PC-3 (cell line): ENCODE measurements around the gene MYOZ1. TPM values are rescaled to one million over a fixed set of nuclear protein-coding genes. Genes with fewer than 3 reads are reported as not detected.
"Not testable (repeated sequence)": the region's sequence is repeated elsewhere in the genome, so short reads cannot be mapped to it uniquely, and the experiment has no call there.

ENCODE experiments used
- ATAC-seq: fragments of 200-7000 bp; cut with Tn5 transposase; 2 replicates; pipeline ENCODE4 v1.9.1; 2020; ENCODE audit warnings: mild to moderate bottlenecking, moderate library complexity
- BruUV-seq: library from RNA; stranded (reverse); fragments of 400-500 nt; replicated peaks from 2 replicates; lab custom pipeline; 2021; lab: Mats Ljungman, UMichigan
- CTCF ChIA-PET: fragments of 300-600 bp; sonication (Branson Sonifier 250); formaldehyde crosslinking; loops from one replicate; lab custom pipeline; 2022; ENCODE audit warnings: antibody characterized with exemption; lab: Charles Lee
- POLR2A ChIA-PET: fragments of 300-600 bp; sonication (Branson Sonifier 250); formaldehyde crosslinking; loops from one replicate; lab custom pipeline; 2022; ENCODE audit warnings: antibody characterized with exemption; ENCODE audit not compliant: unreplicated experiment; lab: Charles Lee
- DNase-seq: peaks from one replicate; pipeline ENCODE4 v3.0.0-alpha.2; 2015
- H2AFZ ChIP-seq: fragments of 300-600 bp; sonication (generic); 2 replicates; pipeline ENCODE4 v1.6.0; 2016; ENCODE audit warnings: antibody characterized with exemption, low read length
- H3F3A ChIP-seq: fragments of 300-600 bp; sonication (generic); one replicate; pipeline ENCODE4 v1.6.0; 2017; ENCODE audit warnings: antibody characterized with exemption, low read length, control low read depth, mild to moderate bottlenecking; ENCODE audit not compliant: unreplicated experiment
- H3K27ac ChIP-seq: fragments of 300-600 bp; sonication (generic); 2 replicates; pipeline ENCODE4 v1.5.1; 2016; ENCODE audit warnings: mild to moderate bottlenecking, low read length
- H3K27me3 ChIP-seq: fragments of 300-600 bp; sonication (generic); 2 replicates; pipeline ENCODE4 v1.6.1; 2016; ENCODE audit warnings: low read length, mixed read lengths
- H3K36me3 ChIP-seq: fragments of 300-600 bp; sonication (generic); 2 replicates; pipeline ENCODE4 v1.6.1; 2016; ENCODE audit warnings: low read depth, mixed run types, low read length, mixed read lengths
- H3K4me1 ChIP-seq: fragments of 300-600 bp; sonication (generic); 2 replicates; pipeline ENCODE4 v1.5.1; 2016; ENCODE audit warnings: low read length; ENCODE audit not compliant: insufficient read depth
- H3K4me2 ChIP-seq: fragments of 300-600 bp; sonication (generic); 2 replicates; pipeline ENCODE4 v1.6.0; 2016; ENCODE audit warnings: low read length
- H3K4me3 ChIP-seq: fragments of 300-600 bp; sonication (generic); 2 replicates; pipeline ENCODE4 v1.5.1; 2016; ENCODE audit warnings: mild to moderate bottlenecking, low read length, mixed read lengths
- H3K79me2 ChIP-seq: fragments of 300-600 bp; sonication (generic); 2 replicates; pipeline ENCODE4 v1.6.1; 2017; ENCODE audit warnings: low read length, mixed read lengths
- H3K9ac ChIP-seq: fragments of 300-600 bp; sonication (generic); 2 replicates; pipeline ENCODE4 v1.6.0; 2016; ENCODE audit warnings: mild to moderate bottlenecking, low read length
- H3K9me2 ChIP-seq: fragments of 300-600 bp; sonication (generic); replicated peaks from 2 replicates; pipeline ENCODE4 v1.6.1; 2016; ENCODE audit warnings: mixed run types, low read length, mixed read lengths
- H3K9me3 ChIP-seq: fragments of 300-600 bp; sonication (generic); 2 replicates; pipeline ENCODE4 v1.6.1; 2016; ENCODE audit warnings: low read length, mixed read lengths
- H4K20me1 ChIP-seq: fragments of 300-600 bp; sonication (generic); 2 replicates; pipeline ENCODE4 v1.6.1; 2016; ENCODE audit warnings: low read length, mixed read lengths
- CTCF ChIP-seq: fragments of 300-600 bp; sonication (generic); conservative IDR thresholded peaks from 2 replicates; pipeline ENCODE4 v1.5.1; 2017; ENCODE audit warnings: antibody characterized with exemption, low read depth, mild to moderate bottlenecking, low read length
- EZH2 ChIP-seq: fragments of 300-600 bp; sonication (generic); IDR thresholded peaks from one replicate; pipeline ENCODE4 v1.6.1; 2017; ENCODE audit warnings: antibody characterized with exemption, mild to moderate bottlenecking, low read length; ENCODE audit not compliant: unreplicated experiment
- EZH2phosphoT487 ChIP-seq: fragments of 300-600 bp; sonication (generic); IDR thresholded peaks from 2 replicates; pipeline ENCODE4 v1.6.1; 2018; ENCODE audit warnings: mild to moderate bottlenecking, antibody characterized with exemption, low read length, borderline replicate concordance
- intact Hi-C: fragments of 100-400 bp; cut with micrococcal nuclease; formaldehyde crosslinking; loops from 2 replicates; pipeline ENCODE4 v1.9.0; 2023
- total RNA-seq: library from RNA; depleted of rRNA; stranded (reverse); fragments of >200 nt; gene quantifications from 2 replicates; pipeline ENCODE4 v1.2.3, GENCODE V29; 2014

MYOZ1 gene
- total RNA-seq, 1 experiment from 2014 or later = not detected

GRCh38 chr10:73662705-73663104 lies 21.4 kb upstream of the MYOZ1 start:
- BruUV-seq, H3F3A ChIP-seq, H3K4me3 ChIP-seq, H3K36me3 ChIP-seq, H3K79me2 ChIP-seq, H3K9me3 ChIP-seq, H4K20me1 ChIP-seq, CTCF ChIA-PET, H3K27me3 ChIP-seq, H3K4me2 ChIP-seq, H2AFZ ChIP-seq, intact Hi-C loops, DNase-seq, ATAC-seq, H3K27ac ChIP-seq, H3K9ac ChIP-seq, H3K9me2 ChIP-seq, POLR2A ChIA-PET: not testable (repeated sequence)
- H3K4me1 ChIP-seq = peaks cover 32% of the 10 kb centered on the region

DNA sequence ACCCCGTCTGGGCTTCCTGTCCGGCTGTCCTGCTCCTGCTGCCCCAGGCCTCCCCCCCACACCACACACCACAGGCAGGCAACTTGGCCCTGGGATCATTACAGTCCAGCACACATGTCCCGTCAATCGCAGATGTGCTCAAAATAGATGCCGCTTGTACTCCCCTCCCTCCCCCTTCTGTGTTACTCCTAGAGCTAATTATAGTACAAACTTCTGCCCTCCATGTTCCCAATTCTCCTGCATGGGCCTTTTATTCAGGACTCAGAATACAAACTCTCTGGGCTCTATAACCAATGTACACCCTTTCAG lies 14.7 kb upstream of the MYOZ1 start, which contains the start of gene SYNPO2L:
TSS of gene SYNPO2L (minus strand) at position 40 of the 309 bp plus-strand sequence. CDS start 107 bp downstream, outside the sequence.
- ChIA-PET CTCF (interaction anchor here (0.6 kb wide), 1 partner anchor 555 kb away, joined by 3 read pairs; no protein-coding TSS in a partner anchor), POLR2A (no interaction called here)
- Histone ChIP-seq H3K79me2 (no peaks in the 10 kb centered on the region), H3K9ac (no peak within 1 kb of the TSS), H3K9me3 (no peaks in the 10 kb centered on the region), H4K20me1 (no peaks in the 10 kb centered on the region), H3F3A (peaks cover 2% of the 10 kb centered on the region), H3K27ac (no peak within 1 kb of the TSS), H3K4me3 (no peak within 1 kb of the TSS), H3K4me2 (no peak within 1 kb of the TSS), H3K9me2 (no peaks in the 10 kb centered on the region), H2AFZ (no peak within 1 kb of the TSS), H3K4me1 (peaks cover 4% of the 10 kb centered on the region; the same call in 1 of the 2 replicates), H3K36me3 (no peaks in the 10 kb centered on the region), H3K27me3 (no peaks in the 10 kb centered on the region)
- TF ChIP-seq CTCF (no peak), EZH2 (no peak)
- BruUV-seq = no TSS peak
- no peak for DNase-seq
- no peak for ATAC-seq
- intact Hi-C loops = loop anchor here (10.0 kb wide), 1 partner anchor 289 kb away; no protein-coding TSS in a partner anchor

DNA sequence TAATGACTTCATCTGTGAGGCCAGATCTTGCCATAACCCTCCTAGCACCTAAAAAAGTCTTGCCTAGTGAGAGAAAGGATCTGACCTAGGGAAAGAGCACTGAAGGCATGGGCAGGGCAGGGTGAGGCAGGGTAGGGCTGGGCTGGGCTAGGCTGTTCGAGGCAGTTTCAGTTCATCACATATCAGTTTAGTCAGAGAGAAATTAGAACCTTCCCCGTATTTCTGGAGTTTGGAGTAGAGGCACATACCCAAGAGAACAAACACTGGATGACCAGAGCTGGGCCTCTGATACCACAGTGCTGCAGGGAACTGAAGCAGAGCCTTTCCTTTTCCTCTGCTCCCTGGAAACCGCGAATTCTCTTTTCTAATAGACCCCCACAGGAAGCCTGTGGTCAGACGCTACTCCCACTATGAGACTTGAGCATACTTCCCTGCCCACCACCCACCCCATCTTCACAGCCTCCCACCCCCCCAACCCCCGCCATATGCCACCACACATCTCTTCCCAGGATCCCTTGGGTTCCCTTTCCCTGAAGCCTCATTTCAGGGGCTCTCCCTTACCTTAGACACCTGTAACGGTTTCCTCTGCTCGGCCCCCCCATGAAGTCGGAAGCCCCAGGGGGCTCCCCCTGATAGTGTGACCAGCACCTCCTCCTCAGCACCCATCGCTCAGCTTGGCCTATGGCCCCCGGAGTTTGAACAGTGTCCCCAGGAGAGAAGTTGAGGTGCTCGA lies 14.1 kb upstream of the MYOZ1 start:
- Histone ChIP-seq H3K27ac (no peak overlapping the region), H3K79me2 (no peaks in the 10 kb centered on the region), H3K4me2 (no peak overlapping the region), H3K36me3 (no peaks in the 10 kb centered on the region), H4K20me1 (no peaks in the 10 kb centered on the region), H3K9me3 (no peaks in the 10 kb centered on the region), H3K4me1 (no peaks in the 10 kb centered on the region), H2AFZ (no peak overlapping the region), H3F3A (no peaks in the 10 kb centered on the region), H3K9me2 (no peaks in the 10 kb centered on the region), H3K4me3 (no peak overlapping the region), H3K27me3 (no peaks in the 10 kb centered on the region), H3K9ac (no peak overlapping the region)
- DNase-seq (peak; percentile 14), ATAC-seq (0 out of 2 replicates have a peak, but pooled peaks have one; percentile 3)
- intact Hi-C loops = loop anchor here (10.0 kb wide), 1 partner anchor 289 kb away; no protein-coding TSS in a partner anchor
- ChIA-PET POLR2A (no interaction called here), CTCF (interaction anchor here (0.6 kb wide), 1 partner anchor 555 kb away, joined by 3 read pairs; no protein-coding TSS in a partner anchor)
- TF ChIP-seq EZH2phosphoT487 (no peak), EZH2 (no peak), CTCF (no peak)
- BruUV-seq = no TSS peak
